DOHH2 (cell line): Measurements from ENCODE around the gene GDAP2.

ENCODE experiments used
- H3F3A ChIP-seq: fragments of 200-600 bp; sonication (generic), shearing (Covaris generic); 2 replicates; pipeline ENCODE4 v1.6.0; 2016; ENCODE audit warnings: antibody characterized with exemption, mild to moderate bottlenecking; ENCODE audit not compliant: control insufficient read depth, insufficient read depth
- H3K27ac ChIP-seq: fragments of 200-600 bp; sonication (generic); 2 replicates; pipeline ENCODE4 v1.5.1; 2014; ENCODE audit warnings: low read depth, mild to moderate bottlenecking, low read length, moderate library complexity
- H3K27me3 ChIP-seq: fragments of 200-600 bp; sonication (generic); 2 replicates; pipeline ENCODE4 v1.6.1; 2014; ENCODE audit warnings: mild to moderate bottlenecking, low read length, mixed read lengths; ENCODE audit not compliant: control insufficient read depth
- H3K36me3 ChIP-seq: fragments of 200-600 bp; sonication (generic); 2 replicates; pipeline ENCODE4 v1.6.1; 2014; ENCODE audit warnings: mild to moderate bottlenecking, low read length, moderate library complexity, mixed read lengths; ENCODE audit not compliant: control insufficient read depth
- H3K4me1 ChIP-seq: fragments of 200-600 bp; sonication (generic); 2 replicates; pipeline ENCODE4 v1.6.1; 2014; ENCODE audit warnings: mild to moderate bottlenecking, low read length, mixed read lengths; ENCODE audit not compliant: control insufficient read depth
- H3K4me2 ChIP-seq: fragments of 200-600 bp; sonication (generic); 2 replicates; pipeline ENCODE4 v1.6.0; 2014; ENCODE audit warnings: mild to moderate bottlenecking, low read length, moderate library complexity
- H3K4me3 ChIP-seq: fragments of 200-600 bp; sonication (generic); 2 replicates; pipeline ENCODE4 v1.5.1; 2014; ENCODE audit warnings: mild to moderate bottlenecking, low read length, mixed read lengths
- H3K79me2 ChIP-seq: fragments of 200-600 bp; sonication (generic); 2 replicates; pipeline ENCODE4 v1.6.1; 2014; ENCODE audit warnings: mild to moderate bottlenecking, low read length, mixed read lengths; ENCODE audit not compliant: control insufficient read depth
- H3K9me2 ChIP-seq: fragments of 200-600 bp; sonication (generic); replicated peaks from 2 replicates; pipeline ENCODE4 v1.6.1; 2014; ENCODE audit warnings: mild to moderate bottlenecking, low read length, mixed read lengths; ENCODE audit not compliant: control insufficient read depth
- H3K9me3 ChIP-seq: fragments of 200-600 bp; sonication (generic); 2 replicates; pipeline ENCODE4 v1.6.1; 2014; ENCODE audit warnings: antibody characterized with exemption, low read length, mixed read lengths; ENCODE audit not compliant: control insufficient read depth, insufficient read depth
- H4K20me1 ChIP-seq: fragments of 200-600 bp; sonication (generic); 2 replicates; pipeline ENCODE4 v1.6.0; 2014; ENCODE audit warnings: low read depth, mild to moderate bottlenecking, antibody characterized with exemption, low read length, moderate library complexity; ENCODE audit not compliant: control insufficient read depth, insufficient read depth
- CTCF ChIP-seq: fragments of 200-600 bp; sonication (generic); IDR thresholded peaks from one replicate; pipeline ENCODE4 v1.5.1; 2014; ENCODE audit warnings: antibody characterized with exemption, mild to moderate bottlenecking, low read depth, low read length; ENCODE audit not compliant: poor library complexity, severe bottlenecking
- EZH2phosphoT487 ChIP-seq: fragments of 200-600 bp; sonication (generic); IDR thresholded peaks from 2 replicates; pipeline ENCODE4 v1.6.1; 2017; ENCODE audit warnings: borderline replicate concordance, mild to moderate bottlenecking, antibody characterized with exemption, low read length, moderate library complexity, mixed read lengths

The GDAP2 gene

GRCh38 chr1:117895482-117896114 is 33.8 kb downstream of the GDAP2 start:
- no peaks in the 10 kb centered on the region for H3K9me2 ChIP-seq

GRCh38 chr1:117894078-117894477 is 35.3 kb downstream of the GDAP2 start:
- Histone ChIP-seq H3F3A (no peaks in the 10 kb centered on the region), H3K9me3 (no peaks in the 10 kb centered on the region), H3K4me2 (no peak overlapping the region), H3K27ac (no peak overlapping the region), H4K20me1 (no peaks in the 10 kb centered on the region), H3K27me3 (no peaks in the 10 kb centered on the region), H3K36me3 (peaks cover 12% of the 10 kb centered on the region), H3K9me2 (no peaks in the 10 kb centered on the region), H3K4me3 (no peak overlapping the region), H3K4me1 (no peaks in the 10 kb centered on the region), H3K79me2 (no peaks in the 10 kb centered on the region)
- TF ChIP-seq EZH2phosphoT487 (no peak), CTCF (no peak)

More at GRCh38 chr1:117895482-117896114, 33.8 kb downstream of the GDAP2 start:
- no peaks in the 10 kb centered on the region for H4K20me1 ChIP-seq
- TF ChIP-seq CTCF (peak; percentile 80), EZH2phosphoT487 (no peak)
- peaks cover 12% of the 10 kb centered on the region for H3K36me3 ChIP-seq
- no peaks in the 10 kb centered on the region for H3K27me3 ChIP-seq
- H3F3A ChIP-seq, result no peaks in the 10 kb centered on the region
- no peaks in the 10 kb centered on the region for H3K4me1 ChIP-seq
- H3K4me2 ChIP-seq, result no peak overlapping the region
- no peaks in the 10 kb centered on the region for H3K9me3 ChIP-seq
- H3K79me2 ChIP-seq, result no peaks in the 10 kb centered on the region
- no peak overlapping the region for H3K27ac ChIP-seq
- no peak overlapping the region for H3K4me3 ChIP-seq

- H3F3A ChIP-seq, result no peaks in the 10 kb centered on the region
- no peaks in the 10 kb centered on the region for H3K4me1 ChIP-seq
- no peaks in the 10 kb centered on the region for H3K9me2 ChIP-seq
- no peaks in the 10 kb centered on the region for H3K9me3 ChIP-seq
- H3K79me2 ChIP-seq, result no peaks in the 10 kb centered on the region
- no peaks in the 10 kb centered on the region for H4K20me1 ChIP-seq
- H3K27me3 ChIP-seq, result no peaks in the 10 kb centered on the region
- H3K4me2 ChIP-seq, result no peak overlapping the region
- TF ChIP-seq EZH2phosphoT487 (no peak), CTCF (no peak)
- no peak overlapping the region for H3K27ac ChIP-seq
- H3K4me3 ChIP-seq, result no peak overlapping the region
- H3K36me3 ChIP-seq, result peaks cover 12% of the 10 kb centered on the region
Measured at GRCh38 chr1:117892512-117892911, 36.9 kb downstream of the GDAP2 start.
